ENCODE measurements around the gene ADAM19.

DNA sequence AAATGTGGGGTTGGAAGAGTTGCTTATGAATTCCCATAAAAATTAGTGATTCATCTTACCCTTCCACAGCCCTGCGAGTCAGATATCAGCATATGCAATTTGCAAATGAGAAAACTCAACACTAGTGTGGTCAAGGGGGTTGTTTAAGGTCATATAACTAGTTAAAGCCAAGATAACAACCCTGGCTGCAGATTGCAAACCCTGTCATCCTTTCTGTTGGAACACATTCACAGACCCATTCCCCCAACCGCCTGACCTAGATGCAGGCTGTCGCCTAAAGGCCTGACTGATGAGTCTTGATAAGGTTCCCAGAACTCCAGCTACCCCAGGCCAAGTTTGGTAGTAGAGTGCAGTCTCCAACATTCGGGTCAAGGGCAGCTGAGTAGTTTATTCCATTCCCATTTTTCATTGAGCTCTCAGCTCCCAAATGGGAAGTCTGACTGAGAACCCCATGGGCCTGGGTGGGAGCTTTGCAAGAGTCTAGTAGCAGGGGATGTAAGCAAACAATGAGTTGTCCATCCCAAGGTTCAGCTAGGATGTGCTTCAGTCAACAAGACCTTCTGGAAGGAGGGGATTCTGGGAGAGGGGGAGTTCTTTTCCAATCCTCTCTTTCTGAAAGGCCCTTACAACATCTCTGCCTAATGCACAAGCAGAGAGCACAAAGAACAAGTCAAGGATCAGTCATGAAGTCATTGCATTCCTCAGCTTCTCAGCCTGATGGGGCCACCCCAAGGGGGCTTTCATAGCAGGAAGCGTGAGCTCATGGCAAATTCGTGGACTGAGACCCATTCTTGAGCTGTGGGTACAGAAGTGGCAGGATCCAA is 40.3 kb downstream of the ADAM19 start:
- TF ChIP-seq, protein P1, sequence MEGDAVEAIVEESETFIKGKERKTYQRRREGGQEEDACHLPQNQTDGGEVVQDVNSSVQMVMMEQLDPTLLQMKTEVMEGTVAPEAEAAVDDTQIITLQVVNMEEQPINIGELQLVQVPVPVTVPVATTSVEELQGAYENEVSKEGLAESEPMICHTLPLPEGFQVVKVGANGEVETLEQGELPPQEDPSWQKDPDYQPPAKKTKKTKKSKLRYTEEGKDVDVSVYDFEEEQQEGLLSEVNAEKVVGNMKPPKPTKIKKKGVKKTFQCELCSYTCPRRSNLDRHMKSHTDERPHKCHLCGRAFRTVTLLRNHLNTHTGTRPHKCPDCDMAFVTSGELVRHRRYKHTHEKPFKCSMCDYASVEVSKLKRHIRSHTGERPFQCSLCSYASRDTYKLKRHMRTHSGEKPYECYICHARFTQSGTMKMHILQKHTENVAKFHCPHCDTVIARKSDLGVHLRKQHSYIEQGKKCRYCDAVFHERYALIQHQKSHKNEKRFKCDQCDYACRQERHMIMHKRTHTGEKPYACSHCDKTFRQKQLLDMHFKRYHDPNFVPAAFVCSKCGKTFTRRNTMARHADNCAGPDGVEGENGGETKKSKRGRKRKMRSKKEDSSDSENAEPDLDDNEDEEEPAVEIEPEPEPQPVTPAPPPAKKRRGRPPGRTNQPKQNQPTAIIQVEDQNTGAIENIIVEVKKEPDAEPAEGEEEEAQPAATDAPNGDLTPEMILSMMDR (IDR thresholded peaks at IDR 0.05), result no peak
- TF ChIP-seq POLR2A (IDR thresholded peaks at IDR 0.05), result no peak
